ENCODE results near the gene MGST3.

- TF ChIP-seq EZH2 (IDR thresholded peaks at IDR 0.05): no peak
- no peak for TF ChIP-seq POLR2AphosphoS5 (IDR thresholded peaks at IDR 0.05; ENCODE audit: borderline replicate concordance, low read depth, low read length)
- TF ChIP-seq FOXP2 (optimal IDR thresholded peaks at IDR 0.05; ENCODE audit: control extremely low read depth, extremely low read length, insufficient read depth): no peak
Observed at GRCh38 chr1:165612062-165612461, 19.0 kb upstream of the MGST3 start.
